ENCODE results near the gene ELMO1. TPM values are rescaled to one million over a fixed set of nuclear protein-coding genes. Genes with fewer than 3 reads are reported as not detected.

ELMO1 gene
- total RNA-seq, 1 experiment from 2014 or later, result 7.8 TPM

DNA sequence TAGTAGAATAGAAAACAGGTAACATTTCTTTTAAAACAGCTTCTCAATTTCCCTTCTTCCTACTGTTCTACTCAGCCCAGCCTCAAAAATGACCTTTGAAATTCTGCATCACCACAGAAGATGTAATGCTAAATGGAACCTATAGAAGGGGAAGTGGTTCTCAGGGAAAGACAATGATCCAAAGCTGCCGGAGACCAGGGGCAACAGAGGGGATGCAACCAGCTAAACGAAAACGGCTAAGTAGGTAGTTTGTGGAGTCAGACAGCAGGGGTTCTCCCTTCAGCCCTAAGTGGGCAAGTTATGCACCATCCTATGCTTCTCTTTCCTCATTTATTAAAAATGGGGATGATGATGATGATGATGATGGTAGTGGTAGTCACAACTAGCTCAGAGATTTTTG lies 214.3 kb downstream of the ELMO1 start:
- no peak overlapping the region for H4K8ac ChIP-seq (replicated peaks; ENCODE audit: insufficient read length, low read depth, low read length)
- peaks cover 0 to 4% (median 0%) of the 10 kb centered on the region in 3 experiments; a peak in 2 of 7 replicates for H3K36me3 Mint-ChIP-seq (ENCODE audit: insufficient read depth in 1 of 3, low read depth in 3 of 3)
- no CpG with 5 or more reads among the region's 3 CpGs for WGBS (ENCODE audit: extremely low coverage, insufficient read length, low lambda C conversion rate)
- H2BK120ac ChIP-seq (ENCODE audit: low read depth, low read length, poor library complexity, severe bottlenecking), result no peak overlapping the region
- H3K4me1 Mint-ChIP-seq, result peaks cover 15 to 16% of the 10 kb centered on the region in 2 experiments
- no peak overlapping the region for H2BK5ac ChIP-seq (ENCODE audit: insufficient read length, low read length)
- no peaks in the 10 kb centered on the region for H3K9me3 Mint-ChIP-seq
- H3K18ac ChIP-seq (ENCODE audit: insufficient read length, low read depth, low read length), result no peak overlapping the region
- H3K4ac ChIP-seq (ENCODE audit: low read depth, low read length), result no peak overlapping the region
- no peak for DNase-seq
- no peak overlapping the region for H3K4me2 ChIP-seq (ENCODE audit: insufficient read depth, insufficient read length, low read length)
- TF ChIP-seq, protein P1, sequence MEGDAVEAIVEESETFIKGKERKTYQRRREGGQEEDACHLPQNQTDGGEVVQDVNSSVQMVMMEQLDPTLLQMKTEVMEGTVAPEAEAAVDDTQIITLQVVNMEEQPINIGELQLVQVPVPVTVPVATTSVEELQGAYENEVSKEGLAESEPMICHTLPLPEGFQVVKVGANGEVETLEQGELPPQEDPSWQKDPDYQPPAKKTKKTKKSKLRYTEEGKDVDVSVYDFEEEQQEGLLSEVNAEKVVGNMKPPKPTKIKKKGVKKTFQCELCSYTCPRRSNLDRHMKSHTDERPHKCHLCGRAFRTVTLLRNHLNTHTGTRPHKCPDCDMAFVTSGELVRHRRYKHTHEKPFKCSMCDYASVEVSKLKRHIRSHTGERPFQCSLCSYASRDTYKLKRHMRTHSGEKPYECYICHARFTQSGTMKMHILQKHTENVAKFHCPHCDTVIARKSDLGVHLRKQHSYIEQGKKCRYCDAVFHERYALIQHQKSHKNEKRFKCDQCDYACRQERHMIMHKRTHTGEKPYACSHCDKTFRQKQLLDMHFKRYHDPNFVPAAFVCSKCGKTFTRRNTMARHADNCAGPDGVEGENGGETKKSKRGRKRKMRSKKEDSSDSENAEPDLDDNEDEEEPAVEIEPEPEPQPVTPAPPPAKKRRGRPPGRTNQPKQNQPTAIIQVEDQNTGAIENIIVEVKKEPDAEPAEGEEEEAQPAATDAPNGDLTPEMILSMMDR (conservative IDR thresholded peaks at IDR 0.05), result no peak
- H3T11ph ChIP-seq (ENCODE audit: low read length), result no peak overlapping the region
- H2BK20ac ChIP-seq (ENCODE audit: low read depth, low read length, poor library complexity, severe bottlenecking), result no peak overlapping the region
- no peaks in the 10 kb centered on the region for H3K23me2 ChIP-seq (ENCODE audit: insufficient read length, low read depth, low read length, poor library complexity, severe bottlenecking)
- H4K5ac ChIP-seq (ENCODE audit: insufficient read length, low read depth, low read length), result no peak overlapping the region
- no peaks in the 10 kb centered on the region for H3K27me3 Mint-ChIP-seq (ENCODE audit: low read depth)
- H3K9me3 ChIP-seq (ENCODE audit: control insufficient read depth, low read depth, low read length), result no peaks in the 10 kb centered on the region
- H3K14ac ChIP-seq (ENCODE audit: insufficient read depth, low read length), result no peak overlapping the region
- no peak overlapping the region for H3K27ac Mint-ChIP-seq
- no peak overlapping the region for H2AK5ac ChIP-seq (ENCODE audit: insufficient read length, low read length)
- H3K4me3 Mint-ChIP-seq, result no peak overlapping the region
- H3K56ac ChIP-seq (ENCODE audit: insufficient read length, low read depth, low read length), result no peak overlapping the region
- H2AFZ ChIP-seq (ENCODE audit: low read length), result no peak overlapping the region
- no peak overlapping the region for H2BK12ac ChIP-seq (ENCODE audit: insufficient read length, low read depth, low read length)
- no peak overlapping the region for H3K23ac ChIP-seq (ENCODE audit: insufficient read length, low read depth, low read length)
- no peaks in the 10 kb centered on the region for H3K79me1 ChIP-seq (ENCODE audit: insufficient read depth, low read depth, low read length, poor library complexity, severe bottlenecking)
- no peaks in the 10 kb centered on the region for H4K20me1 ChIP-seq (ENCODE audit: control insufficient read depth, insufficient read depth, insufficient read length)
- H3K79me2 ChIP-seq (ENCODE audit: insufficient read depth, low read length), result no peaks in the 10 kb centered on the region
- no peaks in the 10 kb centered on the region for H3K27me3 ChIP-seq (ENCODE audit: insufficient read depth, low read length)
- no peak overlapping the region for H3K27ac ChIP-seq (ENCODE audit: insufficient read length, low read depth, low read length)
- H3K4me1 ChIP-seq (ENCODE audit: insufficient read depth, low read length), result no peaks in the 10 kb centered on the region
- H4K91ac ChIP-seq (ENCODE audit: insufficient read length, low read depth, low read length), result no peak overlapping the region
- no peak overlapping the region for H2BK15ac ChIP-seq (ENCODE audit: low read depth, low read length)
- H3K9ac ChIP-seq (ENCODE audit: extremely low read depth, insufficient read length, low read length), result no peak overlapping the region
